Measurements from ENCODE around the gene CNGB1. TPM values are rescaled to one million over a fixed set of nuclear protein-coding genes. Genes with fewer than 3 reads are reported as not detected.

Gene CNGB1
- total and polyA plus RNA-seq, 8 donors = 0.03 to 0.43 (median 0.05) TPM; not detected in 3

DNA sequence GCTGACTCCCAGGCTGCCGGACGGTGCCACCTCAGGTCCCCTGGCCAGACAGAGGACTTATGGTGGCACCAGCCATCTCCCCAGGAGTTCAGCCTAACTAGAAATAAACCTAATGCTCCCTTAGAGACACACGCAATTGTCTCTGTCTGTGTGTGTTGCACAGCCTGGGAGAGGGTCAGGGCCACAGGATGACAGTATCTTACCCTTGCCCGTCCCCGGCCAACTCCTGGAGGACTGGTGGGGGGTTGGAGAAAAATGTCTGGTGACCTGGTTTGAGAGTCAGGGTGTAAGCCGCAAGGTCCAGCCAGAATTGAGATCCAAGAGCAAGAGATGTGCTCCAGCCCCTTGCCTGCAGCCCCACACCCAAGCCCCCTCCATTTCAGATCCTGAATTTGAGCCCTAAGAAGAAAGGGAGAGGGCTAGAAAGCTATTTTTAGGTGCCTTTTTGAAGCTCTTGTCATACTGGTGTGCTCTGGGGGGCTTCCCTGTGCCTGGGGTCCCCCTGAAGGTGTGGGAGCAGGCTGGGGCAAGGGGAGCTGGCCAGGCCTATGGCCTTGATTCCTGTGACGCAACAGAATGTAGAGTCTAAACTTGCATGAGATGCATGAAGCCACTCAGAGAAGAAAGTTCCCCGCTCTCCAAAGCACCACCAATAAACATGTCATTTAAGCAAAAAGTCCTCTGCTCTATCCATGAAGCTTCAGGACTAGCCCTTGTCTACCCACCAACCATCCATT lies 16.7 kb upstream of the CNGB1 start:
- Histone ChIP-seq H3K4me1 (peaks cover 0 to 5% (median 5%) of the 10 kb centered on the region in 3 donors), H3K27me3 (no peaks in the 10 kb centered on the region), H3K4me3 (no peak overlapping the region), H3K9me3 (no peaks in the 10 kb centered on the region), H3K36me3 (no peaks in the 10 kb centered on the region), H3K27ac (no peak overlapping the region)
- intact Hi-C loops (cut with DNase I) = no loop called here
- ATAC-seq (no peak), DNase-seq (peak in 1 of 6 donors; percentile 50), FAIRE-seq (no peak)
- TF ChIP-seq, protein P1, sequence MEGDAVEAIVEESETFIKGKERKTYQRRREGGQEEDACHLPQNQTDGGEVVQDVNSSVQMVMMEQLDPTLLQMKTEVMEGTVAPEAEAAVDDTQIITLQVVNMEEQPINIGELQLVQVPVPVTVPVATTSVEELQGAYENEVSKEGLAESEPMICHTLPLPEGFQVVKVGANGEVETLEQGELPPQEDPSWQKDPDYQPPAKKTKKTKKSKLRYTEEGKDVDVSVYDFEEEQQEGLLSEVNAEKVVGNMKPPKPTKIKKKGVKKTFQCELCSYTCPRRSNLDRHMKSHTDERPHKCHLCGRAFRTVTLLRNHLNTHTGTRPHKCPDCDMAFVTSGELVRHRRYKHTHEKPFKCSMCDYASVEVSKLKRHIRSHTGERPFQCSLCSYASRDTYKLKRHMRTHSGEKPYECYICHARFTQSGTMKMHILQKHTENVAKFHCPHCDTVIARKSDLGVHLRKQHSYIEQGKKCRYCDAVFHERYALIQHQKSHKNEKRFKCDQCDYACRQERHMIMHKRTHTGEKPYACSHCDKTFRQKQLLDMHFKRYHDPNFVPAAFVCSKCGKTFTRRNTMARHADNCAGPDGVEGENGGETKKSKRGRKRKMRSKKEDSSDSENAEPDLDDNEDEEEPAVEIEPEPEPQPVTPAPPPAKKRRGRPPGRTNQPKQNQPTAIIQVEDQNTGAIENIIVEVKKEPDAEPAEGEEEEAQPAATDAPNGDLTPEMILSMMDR (IDR thresholded peaks at IDR 0.05) = no peak
- 95 to 99% methylated on average over 8 of the region's 8 CpGs for WGBS, 2 donors

DNA sequence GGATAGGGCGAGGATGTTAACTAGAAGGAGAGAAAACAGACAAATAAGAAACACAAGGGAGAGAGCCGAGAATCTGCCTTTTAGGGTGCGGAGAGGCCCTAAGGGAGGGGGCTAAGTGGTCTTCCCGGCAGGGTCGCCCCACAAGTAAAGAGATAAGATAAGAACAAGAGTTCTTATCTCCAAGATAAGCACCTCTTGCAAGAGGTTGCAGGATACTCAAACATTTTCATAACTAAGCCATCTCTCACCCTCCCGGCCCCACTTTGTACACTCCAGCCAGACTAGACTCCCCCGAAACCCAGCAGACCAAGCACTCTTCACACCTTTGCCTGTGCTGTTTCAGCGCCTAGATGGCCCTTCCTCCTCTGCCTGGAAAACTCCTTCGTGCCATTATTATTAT lies 15.3 kb upstream of the CNGB1 start:
- intact Hi-C loops (cut with DNase I) = no loop called here
- Histone ChIP-seq H3K36me3 (no peaks in the 10 kb centered on the region), H3K4me3 (no peak overlapping the region), H3K9me3 (no peaks in the 10 kb centered on the region), H3K4me1 (peaks cover 0 to 2% (median 0%) of the 10 kb centered on the region in 3 donors), H3K27me3 (no peaks in the 10 kb centered on the region), H3K27ac (no peak overlapping the region)
- WGBS, 2 donors = 67 to 77% methylated on average over 9 of the region's 9 CpGs
- DNase-seq (peak in 1 of 6 donors; percentile 6), FAIRE-seq (no peak), ATAC-seq (no peak)
- TF ChIP-seq, protein P1 (IDR thresholded peaks at IDR 0.05) = no peak

DNA sequence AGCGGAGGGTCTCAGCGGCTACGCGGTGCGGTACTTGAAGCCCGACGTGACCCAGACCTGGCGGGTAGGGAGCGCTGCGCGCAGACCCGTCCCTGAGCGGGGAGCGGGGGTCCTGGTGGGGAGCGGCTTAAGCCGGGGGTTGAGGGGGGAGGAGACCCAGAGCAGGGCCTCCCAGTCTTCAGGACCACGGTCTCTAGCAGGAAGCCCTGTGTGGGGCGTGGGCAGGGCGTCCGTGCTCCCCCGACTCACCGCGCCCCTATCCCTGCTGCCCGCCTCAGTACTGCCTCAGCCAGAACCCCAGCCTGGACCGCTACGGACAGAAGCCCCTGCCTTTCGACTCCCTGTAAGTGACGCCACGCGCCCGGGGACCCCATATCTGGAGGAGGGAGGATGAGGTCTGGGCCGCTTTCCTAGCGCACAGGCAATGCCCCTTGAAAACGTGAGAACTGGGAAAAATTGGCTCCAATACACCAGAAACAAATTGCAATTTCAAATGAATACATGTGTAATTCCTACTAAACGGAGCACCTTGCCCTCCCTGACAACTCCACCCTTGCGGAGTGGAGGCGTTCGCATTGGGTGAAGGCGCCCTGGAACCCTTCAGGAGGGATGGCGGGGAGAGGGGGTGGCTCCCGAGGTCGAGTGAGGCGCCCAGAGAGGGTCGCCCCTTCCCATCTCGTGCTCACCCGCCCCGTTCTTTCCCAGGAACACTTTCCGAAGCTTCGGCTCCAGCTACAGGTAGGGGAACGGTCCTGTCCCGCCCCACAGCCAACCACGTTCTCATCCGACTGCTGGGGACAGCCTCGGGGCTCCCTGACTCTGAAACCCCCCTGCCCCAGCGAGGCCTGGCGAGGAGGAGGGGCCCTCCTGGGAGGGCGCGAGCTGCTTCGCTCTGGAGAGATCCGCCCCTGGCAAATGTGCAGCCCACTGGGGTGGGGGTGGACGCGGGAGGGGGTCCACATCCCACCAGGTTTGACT lies 14.6 kb upstream of the CNGB1 start:
- FAIRE-seq (no peak), DNase-seq (peak in 2 of 6 donors; percentile 61 to 80)

DNA sequence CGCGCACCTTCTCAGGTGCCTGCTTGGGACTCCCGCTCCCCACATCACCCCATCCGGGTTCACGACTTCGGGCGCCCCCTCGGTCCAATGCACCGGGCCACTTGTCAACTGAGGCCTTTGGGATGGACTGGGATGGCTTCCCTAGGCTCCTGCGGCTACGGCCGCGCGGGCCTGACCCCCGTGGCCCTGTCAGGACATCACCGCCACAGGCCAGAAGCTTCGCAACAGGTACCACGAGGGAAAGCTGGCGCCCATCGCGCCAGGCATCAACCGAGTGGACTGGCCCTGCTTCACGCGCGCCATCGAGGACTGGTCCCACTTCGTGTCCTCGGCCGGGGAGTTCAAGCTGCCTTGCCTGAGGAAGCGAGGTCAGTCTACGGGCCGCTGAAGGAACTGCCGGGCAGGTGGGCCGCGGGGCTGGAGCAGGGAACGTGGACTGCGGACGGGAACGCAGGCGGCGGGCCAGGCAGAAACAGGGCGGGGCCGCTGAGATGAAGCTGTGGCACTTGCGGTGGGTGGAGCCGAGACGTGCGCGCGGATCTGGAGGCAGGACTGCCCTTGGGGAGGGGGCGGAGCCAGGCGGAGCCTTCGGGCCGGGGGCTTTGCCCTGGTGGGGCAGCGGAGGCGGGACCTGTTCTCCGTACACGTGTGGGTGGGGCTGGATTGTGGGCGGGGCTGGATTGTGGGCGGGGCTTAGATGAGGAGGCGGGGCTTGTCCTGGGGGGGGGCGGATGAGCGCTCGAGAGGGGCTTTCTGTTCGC lies 13.7 kb upstream of the CNGB1 start:
- no peak for FAIRE-seq
- intact Hi-C loops (cut with DNase I) = no loop called here
- H3K27ac ChIP-seq = no peak overlapping the region
- WGBS, 2 donors = 15 to 16% methylated on average over 52 to 64 of the region's 64 CpGs
- peak; percentile 85 to 94 (median 92) for DNase-seq
- H3K27me3 ChIP-seq = no peaks in the 10 kb centered on the region
- peak; percentile 91 to 96 (median 94) for ATAC-seq
- peaks cover 0 to 2% (median 0%) of the 10 kb centered on the region in 3 donors for H3K4me1 ChIP-seq
- H3K9me3 ChIP-seq = no peaks in the 10 kb centered on the region
- TF ChIP-seq, protein P1 (IDR thresholded peaks at IDR 0.05) = no peak
- H3K36me3 ChIP-seq = no peaks in the 10 kb centered on the region
- H3K4me3 ChIP-seq = peak overlapping the region; percentile 12 to 55 (median 37)

More for the DNA sequence above, 14.6 kb upstream of the CNGB1 start:
- Histone ChIP-seq H3K36me3 (no peaks in the 10 kb centered on the region), H3K4me1 (peaks cover 0 to 2% (median 0%) of the 10 kb centered on the region in 3 donors), H3K9me3 (no peaks in the 10 kb centered on the region), H3K27me3 (no peaks in the 10 kb centered on the region), H3K27ac (no peak overlapping the region), H3K4me3 (peak overlapping the region; percentile 12 to 55 (median 37))
- ATAC-seq = peak; percentile 37 to 52 (median 48)
- intact Hi-C loops (cut with DNase I) = no loop called here
- 28 to 33% methylated on average over 49 to 62 of the region's 62 CpGs for WGBS, 2 donors
- TF ChIP-seq, protein P1 (IDR thresholded peaks at IDR 0.05) = no peak
